ENCODE measurements around the gene CDKN2A.

- TF ChIP-seq POLR2AphosphoS5 (IDR thresholded peaks at IDR 0.05; ENCODE audit: low read depth, low read length) (no peak), REST (IDR thresholded peaks at IDR 0.05; ENCODE audit: insufficient read depth in 1 of 2, low read depth in 2 of 2, low read length in 2 of 2) (no peak)
These were observed 1.6 kb upstream of the CDKN2A start for GRCh38 chr9:21995666-21996398.

Data from PFSK-1 (cell line).